Skeletal muscle tissue (tissue), 1 donor: ENCODE results near the gene LBX1. TPM values are rescaled to one million over a fixed set of nuclear protein-coding genes. Genes with fewer than 3 reads are reported as not detected.

ENCODE experiments used
- total RNA-seq: library from RNA; depleted of rRNA; stranded (reverse); fragments of >200 nt; gene quantifications from one replicate; pipeline ENCODE4 v1.2.3, GENCODE V29; 2014

LBX1 gene
- total RNA-seq, 1 donor from 2014 or later = 3.1 TPM

Other genes starting within 250 kb of the LBX1 start
- 41.2 TPM for gene MRPL43, start 242.0 kb downstream of the LBX1 start, total RNA-seq
- 4.2 TPM for gene TWNK, start 241.9 kb downstream of the LBX1 start, total RNA-seq
- 37.6 TPM for gene LZTS2, start 229.7 kb downstream of the LBX1 start, total RNA-seq
- gene PDZD7, start 198.3 kb downstream of the LBX1 start, total RNA-seq = 1.0 TPM
- 18.8 TPM for gene SFXN3, start 198.2 kb downstream of the LBX1 start, total RNA-seq
- gene KAZALD1, start 167.5 kb downstream of the LBX1 start, total RNA-seq = 23.5 TPM
- gene TLX1, start 98.2 kb downstream of the LBX1 start, total RNA-seq = not detected
- gene BTRC, start 124.7 kb upstream of the LBX1 start, total RNA-seq = 19.8 TPM